ENCODE results near the gene METTL16. TPM values are rescaled to one million over a fixed set of nuclear protein-coding genes. Genes with fewer than 3 reads are reported as not detected.

METTL16 gene
- total and polyA plus RNA-seq, 2 experiments from 2014 or later, result 40.1 to 80.8 TPM

- TF ChIP-seq CTCF (conservative IDR thresholded peaks at IDR 0.05; ENCODE audit: low read depth in 2 of 2), result no peak
Observed at GRCh38 chr17:2368359-2368758, 143.3 kb downstream of the METTL16 start (continued).

- H3K4me3 Mint-ChIP-seq, result no peak overlapping the region
- peaks cover 17% of the 10 kb centered on the region for H3K4me1 Mint-ChIP-seq
- Histone ChIP-seq H3K4me2 (no peak overlapping the region), H4K20me1 (replicated peaks; ENCODE audit: insufficient read depth) (no peaks in the 10 kb centered on the region; the same call in 1 of the 2 replicates), H3K36me3 (ENCODE audit: insufficient read depth) (no peaks in the 10 kb centered on the region), H3K4me1 (ENCODE audit: insufficient read depth) (no peaks in the 10 kb centered on the region; the same call in 1 of the 2 replicates), H2AFZ (no peak overlapping the region), H3F3A (replicated peaks; ENCODE audit: low read depth) (0 out of 2 replicates have a peak, but pooled peaks cover 3% of the 10 kb centered on the region), H3K4me3 (no peak overlapping the region), H3K27ac (ENCODE audit: low read depth) (no peak overlapping the region), H3K27me3 (ENCODE audit: insufficient read depth) (no peaks in the 10 kb centered on the region), H3K79me2 (replicated peaks; ENCODE audit: insufficient read depth) (no peaks in the 10 kb centered on the region), H3K9me2 (ENCODE audit: insufficient read depth) (no peaks in the 10 kb centered on the region)
- TF ChIP-seq STAT1 (IDR thresholded peaks at IDR 0.05; ENCODE audit: unreplicated experiment), result no peak
- peak; percentile 59 to 82 for TF ChIP-seq CTCF (conservative IDR thresholded peaks at IDR 0.05; ENCODE audit: low read depth in 2 of 2)
- TF ChIP-seq NANOG (IDR thresholded peaks at IDR 0.05; ENCODE audit: borderline replicate concordance), result no peak
- ATAC-seq (peak; percentile 68), DNase-seq (ENCODE audit: low spot score) (peak; percentile 74)
- 0 out of 3 replicates have a peak, but pooled peaks cover 3% of the 10 kb centered on the region for H3K36me3 Mint-ChIP-seq (ENCODE audit: low read depth)
- H3K27me3 Mint-ChIP-seq (ENCODE audit: insufficient read depth, low read depth, poor library complexity), result peaks cover 18% of the 10 kb centered on the region
- no peaks in the 10 kb centered on the region for H3K9me3 Mint-ChIP-seq
- H3K27ac Mint-ChIP-seq, result no peak overlapping the region; the same call in 1 of the 2 replicates
Observed at GRCh38 chr17:2366747-2367494, 144.8 kb downstream of the METTL16 start.

Small RNA genes lying within 50 kb of the gene (small RNA-seq; reads per million reads assigned to genes)
- gene AC006435.3 (ENCODE audit: low replicate concordance) (not detected), gene AC006435.4 (ENCODE audit: low replicate concordance) (not detected), gene AC006435.5 (ENCODE audit: low replicate concordance) (not detected)

Other genes starting within 250 kb of the METTL16 start
- 25.8 and 43.1 TPM in 2 replicates for gene SMG6, start 208.1 kb downstream of the METTL16 start, total RNA-seq (2014; rRNA removed; shearing (Covaris generic))
- gene SMG6, start 208.1 kb downstream of the METTL16 start, polyA plus RNA-seq (2016; fragmentation: Nextera tagmentation; extraction: Ambion mirVana), result 10.1 and 10.4 TPM in 2 replicates
- 5.4 and 11.0 TPM in 2 replicates for gene SRR, start 207.9 kb downstream of the METTL16 start, total RNA-seq (2014; rRNA removed; shearing (Covaris generic))
- gene SRR, start 207.9 kb downstream of the METTL16 start, polyA plus RNA-seq (2016; fragmentation: Nextera tagmentation; extraction: Ambion mirVana), result 2.7 and 2.8 TPM in 2 replicates
- gene TSR1, start 175.4 kb downstream of the METTL16 start, total RNA-seq (2014; rRNA removed; shearing (Covaris generic)), result 72.7 and 108 TPM in 2 replicates
- 31.3 and 36.9 TPM in 2 replicates for gene TSR1, start 175.4 kb downstream of the METTL16 start, polyA plus RNA-seq (2016; fragmentation: Nextera tagmentation; extraction: Ambion mirVana)
- gene SGSM2, start 174.4 kb downstream of the METTL16 start, total RNA-seq (2014; rRNA removed; shearing (Covaris generic)), result 38.9 and 52.4 TPM in 2 replicates
- 13.7 and 14.3 TPM in 2 replicates for gene SGSM2, start 174.4 kb downstream of the METTL16 start, polyA plus RNA-seq (2016; fragmentation: Nextera tagmentation; extraction: Ambion mirVana)
- 6.4 and 10.4 TPM in 2 replicates for gene MNT, start 110.8 kb downstream of the METTL16 start, total RNA-seq (2014; rRNA removed; shearing (Covaris generic))
- 5.7 and 6.7 TPM in 2 replicates for gene MNT, start 110.8 kb downstream of the METTL16 start, polyA plus RNA-seq (2016; fragmentation: Nextera tagmentation; extraction: Ambion mirVana)
- 68.5 and 69.9 TPM in 2 replicates for gene PAFAH1B1, start 81.8 kb upstream of the METTL16 start, total RNA-seq (2014; rRNA removed; shearing (Covaris generic))
- 71.7 and 84.4 TPM in 2 replicates for gene PAFAH1B1, start 81.8 kb upstream of the METTL16 start, polyA plus RNA-seq (2016; fragmentation: Nextera tagmentation; extraction: Ambion mirVana)
- 86.1 and 90.0 TPM in 2 replicates for gene CLUH, start 199.9 kb upstream of the METTL16 start, total RNA-seq (2014; rRNA removed; shearing (Covaris generic))
- 23.5 and 24.2 TPM in 2 replicates for gene CLUH, start 199.9 kb upstream of the METTL16 start, polyA plus RNA-seq (2016; fragmentation: Nextera tagmentation; extraction: Ambion mirVana)
- 8.4 and 9.1 TPM in 2 replicates for gene CCDC92B, start 237.8 kb upstream of the METTL16 start, total RNA-seq (2014; rRNA removed; shearing (Covaris generic))
- 4.8 and 5.7 TPM in 2 replicates for gene CCDC92B, start 237.8 kb upstream of the METTL16 start, polyA plus RNA-seq (2016; fragmentation: Nextera tagmentation; extraction: Ambion mirVana)

Measured in GM23338 (cell line).